SK-N-SH treated with all-trans-retinoic acid at 6 μM for 48 hours (cell line): ENCODE measurements around the gene CABP1.

Source experiments
- ATAC-seq: fragments of 200-7000 bp; cut with Tn5 transposase; 3 replicates; pipeline ENCODE4 v1.9.1; 2020; ENCODE audit warnings: mild to moderate bottlenecking, moderate library complexity
- ARNTL ChIP-seq: fragments of 450-650 bp; formaldehyde crosslinking; IDR thresholded peaks from 2 replicates; pipeline ENCODE4 v1.5.0; 2020; ENCODE audit warnings: low read depth, mild to moderate bottlenecking, moderate library complexity, borderline replicate concordance
- BACH2 ChIP-seq: fragments of 250-450 bp; sonication (Bioruptor Pico); IDR thresholded peaks from 2 replicates; pipeline ENCODE4 v1.9.0; 2021; ENCODE audit warnings: mild to moderate bottlenecking, borderline replicate concordance
- CREB5 ChIP-seq: fragments of 250-450 bp; sonication (Bioruptor Pico); IDR thresholded peaks from 2 replicates; pipeline ENCODE4 v1.5.1; 2020; ENCODE audit warnings: low read depth, mild to moderate bottlenecking, moderate library complexity
- CSDC2 ChIP-seq: fragments of 250-450 bp; sonication (Bioruptor Pico); IDR thresholded peaks from 2 replicates; pipeline ENCODE4 v1.5.0; 2020; ENCODE audit warnings: mild to moderate bottlenecking, moderate library complexity
- CSRNP3 ChIP-seq: fragments of 250-450 bp; sonication (Bioruptor Pico); IDR thresholded peaks from 2 replicates; pipeline ENCODE4 v1.5.1; 2021; ENCODE audit warnings: mild to moderate bottlenecking, moderate library complexity
- ESRRG ChIP-seq: fragments of 250-450 bp; sonication (Bioruptor Pico); IDR thresholded peaks from 2 replicates; pipeline ENCODE4 v1.6.1; 2021; ENCODE audit warnings: mild to moderate bottlenecking
- ISL1 ChIP-seq: fragments of 250-450 bp; sonication (Bioruptor Pico); IDR thresholded peaks from 2 replicates; pipeline ENCODE4 v2.1.2; 2022; ENCODE audit warnings: mild to moderate bottlenecking, moderate library complexity
- OSR1 ChIP-seq: fragments of 250-450 bp; sonication (Bioruptor Pico); IDR thresholded peaks from 2 replicates; pipeline ENCODE4 v1.8.0; 2022; ENCODE audit warnings: moderate library complexity, mild to moderate bottlenecking, inconsistent platforms
- PATZ1 ChIP-seq: fragments of 250-450 bp; sonication (Bioruptor Pico); IDR thresholded peaks from 2 replicates; pipeline ENCODE4 v1.8.0; 2020; ENCODE audit warnings: mild to moderate bottlenecking, moderate library complexity, borderline replicate concordance
- POU6F1 ChIP-seq: fragments of 250-450 bp; sonication (Bioruptor Pico); IDR thresholded peaks from 2 replicates; pipeline ENCODE4 v1.8.0; 2021; ENCODE audit warnings: low read depth, mild to moderate bottlenecking, moderate library complexity, borderline replicate concordance
- PPARA ChIP-seq: fragments of 250-450 bp; sonication (Bioruptor Pico); IDR thresholded peaks from 2 replicates; pipeline ENCODE4 v1.5.0; 2020; ENCODE audit warnings: mild to moderate bottlenecking, borderline replicate concordance
- RARB ChIP-seq: fragments of 250-450 bp; sonication (Bioruptor Pico); IDR thresholded peaks from 2 replicates; pipeline ENCODE4 v1.8.0; 2021; ENCODE audit warnings: mild to moderate bottlenecking, moderate library complexity
- SNAI2 ChIP-seq: fragments of 250-450 bp; sonication (Bioruptor Pico); IDR thresholded peaks from 2 replicates; pipeline ENCODE4 v1.5.0; 2020; ENCODE audit warnings: mild to moderate bottlenecking, moderate library complexity
- TCF4 ChIP-seq: fragments of 250-450 bp; sonication (Bioruptor Pico); IDR thresholded peaks from 2 replicates; pipeline ENCODE4 v1.8.0; 2021; ENCODE audit warnings: mild to moderate bottlenecking, moderate library complexity, borderline replicate concordance
- TOX ChIP-seq: fragments of 250-450 bp; sonication (Bioruptor Pico); IDR thresholded peaks from 2 replicates; pipeline ENCODE4 v1.8.0; 2021; ENCODE audit warnings: mild to moderate bottlenecking, moderate library complexity, borderline replicate concordance
- ZC3H10 ChIP-seq: fragments of 250-450 bp; sonication (Bioruptor Pico); IDR thresholded peaks from 2 replicates; pipeline ENCODE4 v1.5.1; 2021; ENCODE audit warnings: mild to moderate bottlenecking, moderate library complexity
- ZFP3 ChIP-seq: fragments of 250-450 bp; sonication (Bioruptor Pico); IDR thresholded peaks from 2 replicates; pipeline ENCODE4 v1.5.0; 2020; ENCODE audit warnings: mild to moderate bottlenecking, moderate library complexity
- ZFP30 ChIP-seq: fragments of 450-650 bp; formaldehyde crosslinking; IDR thresholded peaks from 2 replicates; pipeline ENCODE4 v1.5.0; 2022; ENCODE audit warnings: mild to moderate bottlenecking, moderate library complexity
- ZNF565 ChIP-seq: fragments of 450-650 bp; formaldehyde crosslinking; conservative IDR thresholded peaks from 2 replicates; pipeline ENCODE4 v1.5.0; 2020; ENCODE audit warnings: low read depth, mild to moderate bottlenecking, moderate library complexity
- ZNF8 ChIP-seq: fragments of 450-650 bp; formaldehyde crosslinking; IDR thresholded peaks from 2 replicates; pipeline ENCODE4 v1.5.0; 2020; ENCODE audit warnings: mild to moderate bottlenecking, moderate library complexity

Gene CABP1

GRCh38 chr12:120674097-120674636, 33.7 kb downstream of the CABP1 start:
- TF ChIP-seq CREB5 (CRISPR knock-in tag) (no peak), POU6F1 (CRISPR knock-in tag) (no peak), PATZ1 (CRISPR knock-in tag) (no peak), ZFP3 (CRISPR knock-in tag) (no peak), TCF4 (CRISPR knock-in tag) (no peak), RARB (no peak), OSR1 (CRISPR knock-in tag) (no peak), ZC3H10 (CRISPR knock-in tag) (no peak), TOX (CRISPR knock-in tag) (no peak), CSRNP3 (no peak), ZNF565 (no peak), CSDC2 (CRISPR knock-in tag) (no peak)
- ATAC-seq = no peak

GRCh38 chr12:120677765-120678473, 37.5 kb downstream of the CABP1 start:
- no peak for ATAC-seq
- no peak for TF ChIP-seq ZC3H10 (CRISPR knock-in tag)
- TF ChIP-seq ZNF8 = no peak
- TF ChIP-seq PPARA (CRISPR knock-in tag) = no peak
- TF ChIP-seq BACH2 (CRISPR knock-in tag) = no peak
- TF ChIP-seq CREB5 (CRISPR knock-in tag) = no peak
- no peak for TF ChIP-seq CSDC2 (CRISPR knock-in tag)
- TF ChIP-seq TOX (CRISPR knock-in tag) = no peak

- ATAC-seq = no peak
- TF ChIP-seq TCF4 (CRISPR knock-in tag) = no peak
- no peak for TF ChIP-seq CREB5 (CRISPR knock-in tag)
- TF ChIP-seq ZNF8 = peak; percentile 23; the same call in 1 of the 2 replicates
- TF ChIP-seq ARNTL (CRISPR knock-in tag) = no peak
- no peak for TF ChIP-seq OSR1 (CRISPR knock-in tag)
- TF ChIP-seq, all 23 proteins: peak for 1
Observed at GRCh38 chr12:120678572-120678971, 38.1 kb downstream of the CABP1 start.

GRCh38 chr12:120680165-120680738, 39.8 kb downstream of the CABP1 start:
- ATAC-seq = no peak
- no peak for TF ChIP-seq PATZ1 (CRISPR knock-in tag)
- TF ChIP-seq TCF4 (CRISPR knock-in tag) = no peak
- no peak for TF ChIP-seq TOX (CRISPR knock-in tag)
- TF ChIP-seq SNAI2 = no peak
- TF ChIP-seq ZNF565 = no peak
- TF ChIP-seq ESRRG (CRISPR knock-in tag) = no peak
- TF ChIP-seq CSDC2 (CRISPR knock-in tag) = no peak
- no peak for TF ChIP-seq CSRNP3
- TF ChIP-seq ZFP30 (CRISPR knock-in tag) = no peak
- TF ChIP-seq ISL1 (CRISPR knock-in tag) = no peak
- no peak for TF ChIP-seq ZFP3 (CRISPR knock-in tag)
- no peak for TF ChIP-seq OSR1 (CRISPR knock-in tag)
- no peak for TF ChIP-seq BACH2 (CRISPR knock-in tag)
- no peak for TF ChIP-seq ZC3H10 (CRISPR knock-in tag)
- TF ChIP-seq ARNTL (CRISPR knock-in tag) = no peak
